DMS 273 (cell line): Measurements from ENCODE around the gene ANKRD63.

Experiments used
- DNase-seq: peaks from one replicate; lab custom pipeline; 2025; ENCODE audit not compliant: unreplicated experiment; lab: John Stamatoyannopoulos, UW

Gene ANKRD63

GRCh38 chr15:40245666-40246450 is 37.0 kb downstream of the ANKRD63 start:
- DNase-seq: no peak

GRCh38 chr15:40244961-40245523 is 37.8 kb downstream of the ANKRD63 start:
- DNase-seq: no peak

- DNase-seq: no peak
Observed at GRCh38 chr15:40243126-40243810, 39.6 kb downstream of the ANKRD63 start.

- no peak for DNase-seq
Observed at GRCh38 chr15:40242601-40243000, 40.3 kb downstream of the ANKRD63 start.

- no peak for DNase-seq
Observed at GRCh38 chr15:40242213-40242599, 40.7 kb downstream of the ANKRD63 start.

- no peak for DNase-seq
Observed at GRCh38 chr15:40241269-40242212, 41.3 kb downstream of the ANKRD63 start.

GRCh38 chr15:40240619-40241221 is 42.1 kb downstream of the ANKRD63 start:
- no peak for DNase-seq

- DNase-seq: no peak
Observed at GRCh38 chr15:40239693-40240618, 42.9 kb downstream of the ANKRD63 start.

- DNase-seq: no peak
Observed at GRCh38 chr15:40239404-40239692, 43.5 kb downstream of the ANKRD63 start.

- DNase-seq: peak; percentile 60
Observed at GRCh38 chr15:40238532-40239403, 44.1 kb downstream of the ANKRD63 start, which contains the start of gene PAK6. Gene PAK6 (plus strand): TSS chr15:40239063. CDS start chr15:40264786, 25,723 bp downstream.

- no peak for DNase-seq
Observed at GRCh38 chr15:40235201-40235885, 47.5 kb downstream of the ANKRD63 start.

GRCh38 chr15:40234783-40235182 is 48.1 kb downstream of the ANKRD63 start:
- DNase-seq: no peak

GRCh38 chr15:40233727-40234577 is 48.9 kb downstream of the ANKRD63 start:
- no peak for DNase-seq

GRCh38 chr15:40232625-40233070 is 50.2 kb downstream of the ANKRD63 start:
- DNase-seq: peak; percentile 62
